A673 (cell line): Measurements from ENCODE around the gene MOK. TPM values are rescaled to one million over a fixed set of nuclear protein-coding genes. Genes with fewer than 3 reads are reported as not detected.

ENCODE experiments used
- BruUV-seq: library from RNA; stranded (reverse); fragments of 400-500 nt; replicated peaks from 2 replicates; lab custom pipeline; 2021; lab: Mats Ljungman, UMichigan
- CTCF ChIA-PET: fragments of 300-600 bp; sonication (Branson Sonifier 250); formaldehyde crosslinking; loops from one replicate; lab custom pipeline; 2022; ENCODE audit warnings: antibody characterized with exemption; lab: Charles Lee
- POLR2A ChIA-PET: fragments of 300-600 bp; sonication (Branson Sonifier 250); formaldehyde crosslinking; loops from one replicate; lab custom pipeline; 2022; ENCODE audit warnings: antibody characterized with exemption; ENCODE audit not compliant: low non-redundant PET; lab: Charles Lee
- DNase-seq: peaks from one replicate; pipeline ENCODE4 v3.0.0-alpha.2; 2015; ENCODE audit warnings: low spot score
- H3K27ac ChIP-seq: fragments of 200-600 bp; sonication (generic); 2 replicates; pipeline ENCODE4 v1.5.1; 2016; ENCODE audit warnings: mixed run types, low read depth, mild to moderate bottlenecking, mixed read lengths, antibody characterized with exemption, low read length; ENCODE audit not compliant: poor library complexity, severe bottlenecking
- H3K27me3 ChIP-seq: fragments of 200-600 bp; sonication (generic); replicated peaks from 2 replicates; pipeline ENCODE4 v1.6.1; 2017; ENCODE audit warnings: mixed run types, low read depth, mild to moderate bottlenecking, mixed read lengths, antibody characterized with exemption, low read length; ENCODE audit not compliant: insufficient read depth, poor library complexity
- H3K36me3 ChIP-seq: fragments of 200-600 bp; sonication (generic); 2 replicates; pipeline ENCODE4 v1.6.1; 2016; ENCODE audit warnings: mixed run types, mild to moderate bottlenecking, mixed read lengths, antibody characterized with exemption, low read length; ENCODE audit not compliant: insufficient read depth, poor library complexity, severe bottlenecking
- H3K4me1 ChIP-seq: fragments of 200-600 bp; sonication (generic); 2 replicates; pipeline ENCODE4 v1.6.1; 2017; ENCODE audit warnings: mixed run types, mild to moderate bottlenecking, mixed read lengths, antibody characterized with exemption, low read length; ENCODE audit not compliant: insufficient read depth, poor library complexity, severe bottlenecking
- H3K4me3 ChIP-seq: fragments of 200-600 bp; sonication (generic); 2 replicates; pipeline ENCODE4 v1.5.1; 2016; ENCODE audit warnings: low read depth, mixed run types, mild to moderate bottlenecking, mixed read lengths, low read length; ENCODE audit not compliant: poor library complexity, severe bottlenecking
- H3K9me3 ChIP-seq: fragments of 200-600 bp; sonication (generic); 2 replicates; pipeline ENCODE4 v1.6.1; 2016; ENCODE audit warnings: mixed run types, low read depth, mild to moderate bottlenecking, mixed read lengths, antibody characterized with exemption, low read length; ENCODE audit not compliant: poor library complexity, severe bottlenecking
- EZH2 ChIP-seq: fragments of 200-600 bp; sonication (generic); IDR thresholded peaks from 2 replicates; pipeline ENCODE4 v1.6.1; 2017; ENCODE audit warnings: borderline replicate concordance, low read depth, mild to moderate bottlenecking, mixed read lengths, antibody characterized with exemption, low read length; ENCODE audit not compliant: poor library complexity, severe bottlenecking
- intact Hi-C: fragments of 100-400 bp; cut with micrococcal nuclease; formaldehyde crosslinking; loops from one replicate; pipeline ENCODE4 v1.10.0; 2022; ENCODE audit not compliant: unreplicated experiment
- total RNA-seq: library from RNA; stranded (reverse); gene quantifications from 2 replicates; pipeline ENCODE4 v1.2.3, GENCODE V29; 2021
- TF ChIP-seq, protein P1 (sequence below): fragments of 300-800, 200-600 bp; sonication (generic); conservative IDR thresholded peaks from 2 replicates; pipeline ENCODE4 v1.5.1; 2017; ENCODE audit warnings: low read depth, mild to moderate bottlenecking, antibody characterized with exemption, low read length, moderate library complexity, mixed read lengths

Gene MOK
- total RNA-seq, 1 experiment from 2014 or later, result 27.4 TPM

DNA sequence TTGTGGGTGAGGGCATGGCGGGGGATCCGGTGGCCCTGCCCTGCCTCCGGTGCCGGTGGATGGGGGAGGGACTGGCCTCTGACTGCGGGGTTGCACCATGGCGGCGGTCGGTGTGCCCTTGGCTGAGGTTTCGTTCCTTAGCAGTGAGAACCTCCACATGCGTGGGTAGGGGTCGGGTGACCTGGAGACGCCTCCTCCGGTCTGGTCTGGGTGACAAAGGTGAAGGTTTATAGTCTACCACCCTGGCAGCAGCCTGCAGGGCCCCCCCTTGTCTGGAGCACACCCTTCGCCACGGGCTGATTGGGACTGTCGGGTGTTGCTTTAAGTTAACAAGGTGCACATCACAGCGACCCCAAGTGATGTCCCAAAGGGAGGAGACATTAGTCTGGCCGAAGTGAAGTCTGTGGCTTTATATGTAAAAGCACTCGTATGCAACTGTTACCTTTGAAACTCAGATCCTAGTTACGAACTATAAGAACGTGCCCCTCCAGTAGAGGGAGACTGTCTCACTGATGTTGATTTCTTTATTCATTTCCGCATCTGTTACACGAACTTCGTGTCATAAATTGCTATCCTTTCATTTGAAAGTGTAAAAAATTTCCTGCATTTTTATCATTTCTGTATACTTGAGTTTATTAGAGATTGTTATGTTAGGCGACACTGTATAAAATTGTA, 90.8 kb downstream of the MOK start:
- POLR2A ChIA-PET, result no interaction called here
- BruUV-seq, result no TSS peak

DNA sequence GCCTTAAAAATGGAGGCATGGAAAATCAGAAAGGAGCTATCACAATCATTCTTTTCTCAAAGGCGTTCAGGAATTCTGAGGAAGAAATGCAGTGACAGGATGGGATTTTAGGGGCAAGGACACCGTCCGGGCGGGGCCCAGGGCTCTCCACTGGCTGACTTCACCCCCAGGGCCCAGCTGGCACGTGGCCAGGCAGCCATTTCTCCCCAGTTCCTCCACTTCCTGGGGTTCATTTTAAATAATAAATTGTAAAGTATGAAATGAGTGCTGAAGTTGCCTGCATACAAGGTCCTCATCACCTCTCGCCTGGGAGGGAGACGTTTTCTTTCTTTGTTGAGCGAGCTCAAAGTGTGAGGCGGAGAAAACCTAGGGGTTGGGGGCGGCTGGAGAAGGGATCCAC, 91.5 kb downstream of the MOK start:
- intact Hi-C loops, result no loop called here
- Histone ChIP-seq H3K4me3 (no peak overlapping the region), H3K36me3 (peaks cover 13% of the 10 kb centered on the region), H3K9me3 (no peaks in the 10 kb centered on the region), H3K4me1 (peaks cover 11% of the 10 kb centered on the region), H3K27ac (no peak overlapping the region), H3K27me3 (no peaks in the 10 kb centered on the region)
- BruUV-seq, result no TSS peak
- ChIA-PET CTCF (no interaction called here), POLR2A (no interaction called here)
- no peak for TF ChIP-seq EZH2
- TF ChIP-seq, protein P1, sequence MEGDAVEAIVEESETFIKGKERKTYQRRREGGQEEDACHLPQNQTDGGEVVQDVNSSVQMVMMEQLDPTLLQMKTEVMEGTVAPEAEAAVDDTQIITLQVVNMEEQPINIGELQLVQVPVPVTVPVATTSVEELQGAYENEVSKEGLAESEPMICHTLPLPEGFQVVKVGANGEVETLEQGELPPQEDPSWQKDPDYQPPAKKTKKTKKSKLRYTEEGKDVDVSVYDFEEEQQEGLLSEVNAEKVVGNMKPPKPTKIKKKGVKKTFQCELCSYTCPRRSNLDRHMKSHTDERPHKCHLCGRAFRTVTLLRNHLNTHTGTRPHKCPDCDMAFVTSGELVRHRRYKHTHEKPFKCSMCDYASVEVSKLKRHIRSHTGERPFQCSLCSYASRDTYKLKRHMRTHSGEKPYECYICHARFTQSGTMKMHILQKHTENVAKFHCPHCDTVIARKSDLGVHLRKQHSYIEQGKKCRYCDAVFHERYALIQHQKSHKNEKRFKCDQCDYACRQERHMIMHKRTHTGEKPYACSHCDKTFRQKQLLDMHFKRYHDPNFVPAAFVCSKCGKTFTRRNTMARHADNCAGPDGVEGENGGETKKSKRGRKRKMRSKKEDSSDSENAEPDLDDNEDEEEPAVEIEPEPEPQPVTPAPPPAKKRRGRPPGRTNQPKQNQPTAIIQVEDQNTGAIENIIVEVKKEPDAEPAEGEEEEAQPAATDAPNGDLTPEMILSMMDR, result no peak
- DNase-seq, result no peak

More for the DNA sequence above, 90.8 kb downstream of the MOK start:
- H3K9me3 ChIP-seq, result no peaks in the 10 kb centered on the region
- peaks cover 16% of the 10 kb centered on the region for H3K4me1 ChIP-seq
- intact Hi-C loops, result no loop called here
- DNase-seq, result no peak
- H3K27ac ChIP-seq, result no peak overlapping the region
- peaks cover 8% of the 10 kb centered on the region for H3K36me3 ChIP-seq
- CTCF ChIA-PET, result no interaction called here
- TF ChIP-seq EZH2, result no peak
- TF ChIP-seq, protein P1, result peak; percentile 34; the same call in 1 of the 2 replicates
- no peak overlapping the region for H3K4me3 ChIP-seq
- H3K27me3 ChIP-seq, result no peaks in the 10 kb centered on the region

DNA sequence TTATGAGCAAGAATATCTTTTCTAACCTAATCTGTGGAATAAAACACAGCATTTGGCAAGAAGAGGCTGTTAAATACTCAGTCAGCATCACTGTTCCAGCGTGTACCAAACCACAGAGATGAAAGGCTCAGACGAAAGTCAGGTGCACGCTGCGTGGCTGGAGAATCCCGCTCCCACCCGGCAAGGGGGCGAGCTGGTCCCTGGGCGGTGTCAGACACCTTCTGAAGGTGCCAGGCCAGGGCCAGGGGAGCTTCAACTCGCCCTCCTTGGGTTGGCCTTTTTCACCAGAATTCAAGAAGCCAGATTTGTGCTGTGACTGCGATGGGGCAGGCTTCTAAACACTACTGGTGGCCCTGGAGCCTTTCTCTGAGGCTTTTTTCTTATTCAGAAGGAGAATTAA, 92.1 kb downstream of the MOK start:
- DNase-seq, result no peak
- intact Hi-C loops, result no loop called here
- Histone ChIP-seq H3K27me3 (no peaks in the 10 kb centered on the region), H3K4me1 (peaks cover 7% of the 10 kb centered on the region), H3K9me3 (no peaks in the 10 kb centered on the region), H3K36me3 (peaks cover 13% of the 10 kb centered on the region), H3K4me3 (no peak overlapping the region), H3K27ac (no peak overlapping the region)
- BruUV-seq, result no TSS peak
- no peak for TF ChIP-seq EZH2
- TF ChIP-seq, protein P1, result no peak
- CTCF ChIA-PET, result no interaction called here
- POLR2A ChIA-PET, result no interaction called here
